Fibroblast of skin of back (primary cell): ENCODE data around the gene CALN1.

Experiments used
- DNase-seq: peaks from one replicate; pipeline ENCODE4 v3.0.0-alpha.2; 2013

CALN1 gene

GRCh38 chr7:72182036-72182435, 230.1 kb downstream of the CALN1 start:
- DNase-seq = no peak

- no peak for DNase-seq
Observed at GRCh38 chr7:72176875-72177274, 235.3 kb downstream of the CALN1 start.

GRCh38 chr7:72170475-72170874, 241.7 kb downstream of the CALN1 start:
- DNase-seq = no peak

- DNase-seq = no peak
Observed at GRCh38 chr7:72163271-72163670, 248.9 kb downstream of the CALN1 start.

DNA sequence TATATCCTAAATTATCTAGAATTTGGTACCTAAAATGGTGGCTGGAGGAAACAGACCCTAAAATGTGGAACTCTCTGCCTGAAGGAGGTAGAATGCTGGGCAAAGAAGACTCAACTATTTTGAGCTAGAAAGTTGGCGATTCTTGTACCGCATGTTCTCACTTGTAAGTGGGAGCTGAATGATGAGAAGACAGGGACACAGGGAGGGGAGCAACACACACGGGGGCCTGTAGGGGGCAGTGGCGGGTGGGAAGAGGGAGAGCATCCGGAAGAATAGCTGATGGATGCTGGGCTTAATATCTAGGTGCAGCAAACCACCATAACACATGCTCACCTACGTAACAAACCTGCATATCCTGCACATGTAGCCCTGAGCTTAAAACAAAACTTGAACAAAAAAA, 250.6 kb downstream of the CALN1 start:
- no peak for DNase-seq

DNA sequence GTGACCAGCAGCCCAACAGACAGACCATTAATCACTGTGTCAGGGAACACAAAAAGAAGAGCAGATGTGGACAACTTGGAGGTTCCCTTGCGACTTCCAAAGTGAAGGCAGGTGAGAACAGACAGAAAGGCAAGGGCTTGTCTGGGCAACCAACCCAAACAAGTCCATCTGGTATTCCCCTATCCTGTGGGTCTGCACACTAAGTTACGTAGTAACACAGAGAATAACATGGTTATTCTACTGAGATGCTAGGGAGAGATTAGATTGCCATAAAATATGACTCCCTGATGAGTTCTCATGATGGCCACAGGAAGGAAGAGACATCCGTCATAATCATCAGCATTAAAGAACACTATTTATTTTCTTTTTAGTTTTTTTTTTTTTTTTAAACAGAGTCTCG, 252.2 kb downstream of the CALN1 start:
- DNase-seq = no peak

DNA sequence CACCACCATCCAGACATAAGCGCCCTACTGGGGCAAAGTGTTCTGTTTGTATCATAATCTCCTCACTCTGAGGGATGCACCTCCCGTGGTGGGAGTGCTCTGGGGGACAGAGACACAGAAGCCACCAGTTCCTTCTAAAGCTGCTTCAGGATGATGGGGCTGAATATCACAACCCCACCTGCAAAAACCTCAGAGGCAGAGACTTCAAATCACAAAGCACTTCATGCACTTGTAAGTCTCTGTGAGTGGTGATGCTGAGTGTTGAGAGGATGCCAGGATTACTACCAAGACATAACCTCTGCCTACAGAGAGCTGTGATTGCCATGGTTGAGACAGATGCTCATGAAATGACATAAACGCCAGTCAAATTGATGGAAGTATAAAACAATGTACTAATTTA, 255.5 kb downstream of the CALN1 start:
- DNase-seq = no peak

- DNase-seq = no peak
Observed at GRCh38 chr7:72153132-72153512, 259.0 kb downstream of the CALN1 start.

DNA sequence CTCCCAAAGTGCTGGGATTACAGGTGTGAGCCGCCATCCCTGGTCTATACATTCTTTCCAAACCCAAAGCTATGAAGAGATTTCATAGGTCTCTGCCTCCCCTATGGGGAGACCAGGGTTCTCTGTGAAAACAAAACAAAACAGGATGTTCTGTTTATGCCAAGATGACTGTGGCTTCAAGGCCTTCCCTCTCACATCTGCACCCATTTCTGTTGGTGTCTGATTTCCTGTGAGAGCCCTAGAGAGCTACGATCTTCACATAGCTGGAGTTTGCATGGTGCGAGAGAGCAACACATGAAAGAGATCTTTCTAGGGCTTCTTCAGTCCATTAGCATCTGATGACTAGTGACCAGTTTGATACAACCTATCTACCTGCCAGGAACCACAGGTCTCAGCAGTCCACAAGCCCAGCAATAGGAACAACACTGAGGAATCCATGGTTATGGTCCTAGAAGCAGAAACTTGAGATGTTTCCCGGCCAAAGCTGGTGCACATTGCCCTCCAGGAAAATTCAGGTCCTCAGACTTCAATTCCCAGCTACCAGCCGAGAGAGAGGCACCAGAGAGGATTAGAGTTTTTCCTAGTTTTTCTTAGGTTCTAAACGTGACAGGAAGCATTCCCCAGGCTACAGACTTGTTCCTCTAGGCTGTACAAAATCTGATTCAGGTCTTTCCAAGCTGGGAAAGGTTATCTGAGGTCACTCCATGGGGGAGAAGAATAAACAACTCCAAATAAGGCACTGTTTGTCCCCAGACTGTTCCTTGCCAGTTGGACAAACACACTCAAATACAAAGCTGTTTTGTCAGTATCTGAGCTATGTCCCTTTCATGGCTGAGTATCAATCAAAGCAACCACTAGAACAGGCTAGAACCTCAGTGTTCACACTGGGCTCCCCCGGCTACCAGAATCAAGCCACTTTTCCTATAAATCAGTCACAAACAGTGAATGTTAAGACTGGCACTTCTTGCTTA, 259.7 kb downstream of the CALN1 start:
- peak; percentile 17 for DNase-seq

GRCh38 chr7:72140566-72140965, 271.6 kb downstream of the CALN1 start:
- no peak for DNase-seq

- DNase-seq = no peak
Observed at GRCh38 chr7:72127136-72127535, 285.0 kb downstream of the CALN1 start.

- DNase-seq = no peak
Observed at GRCh38 chr7:72123913-72124312, 288.2 kb downstream of the CALN1 start.

DNA sequence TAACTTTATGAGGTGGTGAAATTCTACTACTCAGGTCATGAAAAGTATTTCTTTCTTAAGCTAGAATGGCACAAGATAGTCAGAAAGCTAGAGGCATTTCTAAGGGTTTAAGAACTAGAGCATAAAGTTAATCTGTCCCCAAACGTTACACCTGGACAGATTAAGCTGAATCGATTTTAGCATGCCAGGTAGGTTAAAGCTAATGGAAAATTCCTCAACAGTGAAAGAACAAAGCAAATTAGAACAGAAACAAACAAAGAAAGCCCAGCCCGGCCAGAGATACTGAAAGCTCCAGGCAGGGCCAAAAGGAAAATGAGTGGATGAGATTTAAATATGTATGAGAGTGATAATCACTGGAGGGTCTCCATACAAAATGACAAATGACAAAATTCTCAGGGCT, 293.8 kb downstream of the CALN1 start:
- DNase-seq = no peak

- DNase-seq = no peak
Observed at GRCh38 chr7:72114129-72114528, 298.0 kb downstream of the CALN1 start.

GRCh38 chr7:72112992-72113391, 299.1 kb downstream of the CALN1 start:
- no peak for DNase-seq

- no peak for DNase-seq
Observed at GRCh38 chr7:72112530-72112929, 299.6 kb downstream of the CALN1 start.

DNA sequence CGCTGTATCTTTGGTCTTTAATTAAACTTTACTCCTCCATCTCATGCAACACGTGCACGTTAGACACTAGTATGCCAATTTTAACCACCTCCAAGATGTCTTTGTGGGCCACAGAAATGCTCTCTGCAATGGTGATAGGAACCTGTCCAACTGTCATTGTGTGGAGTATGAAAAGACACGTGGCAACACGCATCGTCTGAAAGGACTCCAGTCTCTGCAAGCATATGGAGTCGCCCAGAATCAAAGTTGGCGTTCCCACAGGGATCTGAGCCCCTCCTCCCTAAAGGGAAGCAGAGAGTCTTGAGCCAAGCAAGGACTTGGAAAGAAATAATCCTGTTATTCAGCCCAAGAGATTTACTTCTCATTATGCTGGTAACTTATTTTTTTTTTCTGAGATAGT, 301.1 kb downstream of the CALN1 start:
- DNase-seq = no peak

DNA sequence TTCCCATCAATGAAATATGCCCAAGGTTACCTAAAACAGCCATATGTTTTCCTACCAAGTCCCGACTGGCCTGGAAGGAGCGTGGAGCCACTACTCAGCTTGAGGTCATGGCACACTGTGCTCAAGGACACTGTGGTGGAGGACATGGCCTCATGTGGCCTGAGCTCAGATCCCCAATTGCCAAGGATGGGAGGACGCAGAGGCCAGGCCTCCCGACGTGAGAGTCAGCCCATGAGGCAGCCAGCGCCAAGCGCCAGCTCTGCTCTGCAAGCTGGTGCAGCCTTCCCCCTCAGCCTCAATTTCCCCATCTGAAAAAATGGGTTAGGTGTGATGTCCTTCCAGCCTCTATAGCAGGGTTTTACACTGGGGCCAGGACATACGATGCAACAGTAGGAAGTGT, 302.6 kb downstream of the CALN1 start:
- DNase-seq = no peak

- no peak for DNase-seq
Observed at GRCh38 chr7:72106405-72106804, 305.7 kb downstream of the CALN1 start.

DNA sequence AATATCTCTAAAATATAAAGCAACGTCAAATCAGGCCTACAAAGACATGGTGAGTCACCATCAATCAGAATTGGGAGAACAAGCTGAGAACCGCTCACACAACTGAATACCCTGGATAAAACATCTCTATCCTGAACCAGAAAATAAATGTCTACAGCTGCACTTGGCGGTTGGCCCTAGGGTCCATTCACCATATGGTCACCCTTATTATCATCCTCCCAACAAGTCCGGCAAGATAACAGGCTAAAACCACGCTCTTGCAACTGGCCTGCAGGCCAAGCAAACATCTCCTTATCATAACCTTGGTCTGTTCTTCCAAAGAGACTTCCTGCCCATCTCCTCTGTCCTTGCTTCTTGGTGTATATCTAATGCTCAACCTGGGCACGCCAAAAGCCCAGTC, 310.7 kb downstream of the CALN1 start:
- no peak for DNase-seq

DNA sequence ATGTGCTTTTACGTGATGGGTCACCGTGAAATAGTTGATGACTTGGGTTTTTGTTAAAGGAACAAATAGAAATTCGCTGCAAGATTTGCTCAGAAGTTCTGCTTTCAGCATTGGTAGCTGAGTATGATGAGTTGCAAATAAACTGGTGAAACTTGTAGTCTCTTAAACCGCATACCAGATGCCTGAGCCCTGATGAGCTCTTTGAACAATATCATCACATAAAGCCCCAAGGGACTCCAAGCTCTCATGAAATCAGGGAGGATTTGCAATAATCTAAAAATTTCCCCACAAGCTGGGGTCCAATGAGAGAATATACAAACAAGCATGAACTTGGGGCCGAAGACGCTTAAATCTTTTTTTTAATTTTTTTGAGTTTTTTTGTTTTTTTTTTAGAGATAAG, 312.4 kb downstream of the CALN1 start:
- DNase-seq = peak; percentile 99

DNA sequence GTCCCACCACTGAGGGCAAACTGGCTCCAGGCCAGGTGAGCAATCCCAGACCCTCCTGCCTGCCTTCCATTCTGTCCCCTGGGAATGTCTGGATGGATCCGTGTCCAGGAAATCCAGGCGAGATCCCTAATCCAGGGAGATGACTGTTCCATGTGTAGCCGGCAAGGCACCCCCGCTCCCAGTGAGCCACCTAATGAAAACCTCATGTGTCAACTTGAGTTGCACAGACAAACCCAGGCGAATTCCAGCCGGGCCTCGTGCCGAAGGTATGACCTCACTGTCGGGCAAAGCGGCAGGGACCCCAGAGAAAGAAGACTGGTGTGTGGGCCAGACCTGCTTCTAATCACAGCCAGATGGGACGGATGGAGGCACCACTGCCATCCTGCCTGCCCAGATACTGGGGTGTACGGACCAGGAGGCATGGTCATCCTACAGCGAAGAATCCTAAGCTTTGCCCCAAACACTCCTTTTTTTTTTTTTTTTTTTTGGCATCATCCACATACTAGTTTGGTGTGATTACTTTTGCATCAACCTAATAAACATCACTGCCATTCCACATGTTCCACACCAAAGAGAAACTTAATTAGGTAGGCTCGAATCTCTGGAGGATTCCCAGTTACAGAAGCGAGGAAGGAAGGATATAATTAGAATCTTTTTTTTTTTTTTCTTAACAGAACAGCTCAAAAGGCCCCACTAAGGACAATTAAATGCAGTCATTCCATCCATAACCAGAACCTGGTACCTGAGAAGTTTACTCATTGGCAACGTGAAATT, 313.1 kb downstream of the CALN1 start:
- peak; percentile 100 for DNase-seq

DNA sequence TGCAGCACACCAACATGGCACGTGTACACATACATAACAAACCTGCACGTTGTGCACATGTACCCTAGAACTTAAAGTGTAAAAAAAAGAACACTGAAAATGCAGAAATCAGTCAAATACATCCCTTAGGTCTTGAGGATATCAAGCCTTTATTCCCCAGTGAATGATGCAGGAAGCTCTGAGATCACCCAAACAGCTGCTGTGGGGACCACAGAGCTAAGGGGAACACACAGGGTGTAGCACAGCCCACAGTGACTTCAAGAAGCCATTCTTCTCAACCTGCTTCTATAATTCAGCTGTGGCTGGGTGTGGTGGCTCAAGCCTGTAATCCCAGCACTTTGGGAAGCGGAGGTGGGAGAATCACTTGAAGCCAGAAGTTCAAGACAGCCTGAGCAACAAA, 314.9 kb downstream of the CALN1 start:
- DNase-seq = peak; percentile 13

DNA sequence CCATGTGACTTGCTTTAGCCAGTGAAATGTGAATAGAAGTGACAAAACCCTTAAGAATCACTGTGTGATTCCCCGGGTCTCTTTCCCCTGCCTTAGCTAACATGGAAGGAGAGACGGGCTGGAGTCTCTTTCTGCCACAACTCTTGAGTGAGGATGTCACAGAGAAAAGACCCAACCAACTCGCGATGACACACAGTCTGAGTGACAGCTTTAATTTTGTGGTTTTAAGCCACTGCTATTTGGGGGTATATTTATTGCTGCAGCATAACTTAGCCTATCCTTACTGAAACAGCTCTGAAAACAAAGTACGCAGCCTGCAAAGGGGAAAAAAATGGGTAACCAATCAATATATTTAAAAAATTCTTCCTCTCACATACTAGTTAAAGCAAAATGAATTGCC, 319.4 kb downstream of the CALN1 start:
- no peak for DNase-seq
